GM12878 (cell line): ENCODE measurements around the gene MEIS1. TPM values are rescaled to one million over a fixed set of nuclear protein-coding genes. Genes with fewer than 3 reads are reported as not detected.

Experiments
- ATAC-seq: fragments of 200-7000 bp; cut with Tn5 transposase; 3 replicates; pipeline ENCODE4 v1.9.1; 2020; ENCODE audit warnings: mild to moderate bottlenecking, moderate library complexity
- BruUV-seq: library from RNA; stranded (reverse); fragments of 400-500 nt; replicated peaks from 2 replicates; lab custom pipeline; 2021; lab: Mats Ljungman, UMichigan
- CTCF ChIA-PET: fragments of 300-600 bp; sonication (Branson Sonifier 250); formaldehyde crosslinking; extraction: SDS; loops from one replicate; lab custom pipeline; 2021; ENCODE audit warnings: inconsistent platforms; lab: Yijun Ruan, JAX
- POLR2A ChIA-PET: fragments of 350-600 bp; formaldehyde crosslinking; extraction: SDS; loops from one replicate; lab custom pipeline; 2021; ENCODE audit warnings: inconsistent platforms; lab: Charles Lee
- RAD21 ChIA-PET: fragments of 300-600 bp; sonication (Branson Sonifier 250); formaldehyde crosslinking; loops from one replicate; lab custom pipeline; 2023; ENCODE audit warnings: antibody characterized with exemption; ENCODE audit not compliant: unreplicated experiment; lab: Charles Lee
- SMC1A ChIA-PET: fragments of 300-600 bp; sonication (Branson Sonifier 250); formaldehyde crosslinking; loops from one replicate; lab custom pipeline; 2023; ENCODE audit not compliant: unreplicated experiment, uncharacterized antibody; lab: Charles Lee
- DNase-seq: peaks from one replicate; pipeline ENCODE4 v3.0.0-alpha.2; 2011; ENCODE audit warnings: low read depth, low spot score
- FAIRE-seq: peaks from 3 replicates; lab custom pipeline; 2011; peaks lifted over from hg19 to GRCh38; lab: Jason Lieb, UNC
- H2AFZ ChIP-seq: 2 replicates; pipeline ENCODE4 v1.6.0; 2011; ENCODE audit warnings: low read depth, low read length, control low read depth; ENCODE audit not compliant: control insufficient read depth
- H3K27ac ChIP-seq: 2 replicates; pipeline ENCODE4 v1.5.1; 2011; ENCODE audit warnings: control low read depth; ENCODE audit not compliant: control insufficient read depth, insufficient read depth
- H3K27me3 ChIP-seq, 2 experiments: replicated peaks in 1 of 2; 2 replicates each; pipeline versions ENCODE4 v1.6.0 to v1.6.1; 2011; ENCODE audit warnings: low read length in 1 of 2; ENCODE audit not compliant: control insufficient read depth in 2 of 2, insufficient read depth in 2 of 2
- H3K36me3 ChIP-seq, 2 experiments: 2 replicates each; pipeline ENCODE4 v1.5.1; 2011; ENCODE audit warnings: low read length in 1 of 2; ENCODE audit not compliant: control insufficient read depth in 2 of 2, insufficient read depth in 2 of 2
- H3K4me1 ChIP-seq: 2 replicates; pipeline ENCODE4 v1.6.1; 2011; ENCODE audit warnings: mild to moderate bottlenecking, low read length, moderate library complexity, mixed read lengths; ENCODE audit not compliant: control insufficient read depth, insufficient read depth
- H3K4me2 ChIP-seq: 2 replicates; pipeline ENCODE4 v1.6.0; 2011; ENCODE audit warnings: control low read depth; ENCODE audit not compliant: control insufficient read depth, insufficient read depth
- H3K4me3 ChIP-seq: fragments of 200-600 bp; sonication (generic); 2 replicates; pipeline ENCODE4 v1.5.1; 2016
- H3K79me2 ChIP-seq: 2 replicates; pipeline ENCODE4 v1.6.0; 2011; ENCODE audit warnings: low read length; ENCODE audit not compliant: control insufficient read depth, insufficient read depth
- H3K9ac ChIP-seq: 2 replicates; pipeline ENCODE4 v1.8.0; 2011; ENCODE audit warnings: low read length, control low read depth, mixed read lengths; ENCODE audit not compliant: control insufficient read depth, insufficient read depth
- H3K9me3 ChIP-seq: replicated peaks from 3 replicates; pipeline ENCODE4 v1.5.1; 2011; ENCODE audit warnings: mild to moderate bottlenecking, low read length; ENCODE audit not compliant: control insufficient read depth, insufficient read depth
- H4K20me1 ChIP-seq: 2 replicates; pipeline ENCODE4 v1.6.0; 2011; ENCODE audit not compliant: control insufficient read depth, insufficient read depth
- CHD1 ChIP-seq: IDR thresholded peaks from 2 replicates; pipeline ENCODE4 v1.6.1; 2012; ENCODE audit warnings: low read depth, low read length, improper control_type of control experiment
- CHD4 ChIP-seq: fragments of 200-600 bp; sonication (generic); IDR thresholded peaks from 2 replicates; pipeline ENCODE4 v1.6.1; 2016; ENCODE audit warnings: mild to moderate bottlenecking
- EP300 ChIP-seq, 2 experiments: fragments of 150-350 bp in 1 of 2; IDR thresholded peaks; 2 replicates each; pipeline ENCODE4 v1.6.1; 2011 to 2012; ENCODE audit warnings: low read depth in 2 of 2, low read length in 2 of 2, borderline replicate concordance in 1 of 2, improper control_type of control experiment in 1 of 2, inconsistent platforms in 1 of 2; ENCODE audit not compliant: control insufficient read depth in 1 of 2
- KLF5 ChIP-seq: fragments of 450-650 bp; IDR thresholded peaks from 2 replicates; pipeline ENCODE4 v1.6.1; 2014; ENCODE audit warnings: mild to moderate bottlenecking; ENCODE audit not compliant: partially characterized antibody
- MTA3 ChIP-seq: IDR thresholded peaks from 2 replicates; pipeline ENCODE4 v1.6.1; 2012; ENCODE audit warnings: low read length, inconsistent platforms, borderline replicate concordance
- NRF1 ChIP-seq: conservative IDR thresholded peaks from 2 replicates; pipeline ENCODE4 v1.6.1; 2011; ENCODE audit warnings: mild to moderate bottlenecking, low read depth, low read length, improper control_type of control experiment
- POU2F2 ChIP-seq: IDR thresholded peaks from 3 replicates; pipeline ENCODE4 v1.6.1; 2011; ENCODE audit warnings: low read depth, mild to moderate bottlenecking, low read length, borderline replicate concordance
- RBBP5 ChIP-seq: fragments of 200-600 bp; sonication (generic); conservative IDR thresholded peaks from 2 replicates; pipeline ENCODE4 v1.6.1; 2016
- RFX5 ChIP-seq: IDR thresholded peaks from 2 replicates; pipeline ENCODE4 v1.6.1; 2011; ENCODE audit warnings: low read depth, low read length, improper control_type of control experiment
- SMC3 ChIP-seq: IDR thresholded peaks from 2 replicates; pipeline ENCODE4 v1.6.1; 2011; ENCODE audit warnings: low read length, improper control_type of control experiment, borderline replicate concordance
- STAT1 ChIP-seq: fragments of 450-650 bp; conservative IDR thresholded peaks from 2 replicates; pipeline ENCODE4 v1.6.1; 2014; ENCODE audit warnings: antibody characterized with exemption, mild to moderate bottlenecking
- ZBED1 ChIP-seq: IDR thresholded peaks from 2 replicates; pipeline ENCODE4 v1.6.1; 2016; ENCODE audit warnings: borderline replicate concordance
- WGBS: methylation state at CpG from one replicate; pipeline ENCODE4 v1.1.6; 2016; ENCODE audit warnings: low lambda C conversion rate; ENCODE audit not compliant: insufficient replicate concordance, insufficient coverage; ENCODE audit errors: missing lambda C conversion rate; 5-methylcytosine and 5-hydroxymethylcytosine counted together
- in situ Hi-C: fragments of 300-500 bp; cut with MboI; formaldehyde crosslinking; loops from 9 replicates; pipeline ENCODE4 v1.14.3; 2018; ENCODE audit warnings: mixed read lengths
- intact Hi-C: fragments of 100-400 bp; cut with micrococcal nuclease; formaldehyde crosslinking; loops from one replicate; pipeline ENCODE4 v1.14.2; 2022; ENCODE audit not compliant: unreplicated experiment
- polyA plus RNA-seq, 11 experiments: library from polyadenylated mRNA; depleted of rRNA in 4 of 11; unstranded in 6 of 11; stranded (reverse) in 5 of 11; fragments of >200 nt; fragmentation: Nextera tagmentation in 4 of 11; fragmentation: Illumina TruSeq in 1 of 11; extraction: Ambion mirVana in 4 of 11; extraction: Trizol in 1 of 11; gene quantifications; 1 replicate in 1 of 11; 2 replicates in 10 of 11; pipeline versions ENCODE4 v1.2.1 to v1.2.3, GENCODE V29; 2011 to 2016; ENCODE audit warnings: inconsistent platforms in 2 of 11, missing spikeins in 2 of 11, low read depth in 1 of 11
- total RNA-seq, 4 experiments: library from RNA; depleted of rRNA in 3 of 4; stranded (reverse); fragments of >200 nt in 3 of 4; fragmentation: Illumina TruSeq in 1 of 4; extraction: Trizol in 1 of 4; gene quantifications; 2 replicates each; pipeline versions ENCODE4 v1.2.1 to v1.2.3, GENCODE V29; 2013 to 2021
- TF ChIP-seq, protein P1 (sequence below): IDR thresholded peaks from 2 replicates; pipeline ENCODE4 v1.6.1; 2011; ENCODE audit warnings: borderline replicate concordance, low read depth, mild to moderate bottlenecking, moderate library complexity, mixed read lengths, low read length; ENCODE audit not compliant: insufficient read depth; ENCODE audit errors: extremely low read length
- TF ChIP-seq, protein P2 (sequence below): fragments of 450-650 bp; formaldehyde crosslinking; IDR thresholded peaks from 2 replicates; pipeline ENCODE4 v1.4.0; 2020; ENCODE audit warnings: mild to moderate bottlenecking, moderate library complexity
- TF ChIP-seq, protein P3 (sequence below): fragments of 450-650 bp; IDR thresholded peaks from 2 replicates; pipeline ENCODE4 v1.6.1; 2017; ENCODE audit warnings: mild to moderate bottlenecking, moderate library complexity

MEIS1 gene
- total and polyA plus RNA-seq, 10 of the 15 experiments (the other 5 are each of a cell fraction or from before 2014, with no cell fraction given) = 0.04 to 0.31 (median 0.14) TPM; not detected in 6

DNA sequence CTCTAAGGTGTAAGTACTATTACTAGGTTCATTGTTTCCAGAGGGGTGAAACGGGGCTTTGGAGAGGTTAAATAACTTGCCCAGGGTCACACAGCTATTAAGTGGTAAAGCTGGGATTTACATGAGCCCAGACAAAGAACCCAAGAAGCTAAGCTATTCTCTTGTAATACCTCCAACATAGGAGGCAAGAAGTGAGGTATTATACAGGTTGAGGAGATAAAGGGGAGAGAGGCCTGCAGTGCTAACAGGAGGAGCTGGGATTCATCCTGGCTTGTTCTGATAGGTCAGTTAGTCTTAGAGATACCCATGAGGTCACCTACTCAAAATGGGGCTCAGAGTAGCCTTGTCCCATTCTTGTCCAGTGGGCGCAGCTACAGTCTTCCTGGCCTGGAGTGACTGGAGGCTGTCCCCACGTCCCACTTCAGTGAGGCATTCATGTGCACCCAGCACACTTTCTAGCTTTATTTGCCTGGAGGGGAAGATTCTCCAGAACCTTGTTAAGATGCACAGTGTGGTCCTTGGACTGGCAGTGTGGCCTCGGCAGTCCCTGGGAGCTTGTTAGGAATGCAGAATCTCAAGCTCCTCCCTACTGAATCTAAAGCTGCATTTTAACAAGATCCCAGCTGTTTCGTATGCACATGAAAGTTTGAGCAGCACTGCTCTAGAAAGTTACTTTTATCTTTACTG, 63.5 kb downstream of the MEIS1 start:
- Histone ChIP-seq H4K20me1 (no peaks in the 10 kb centered on the region), H3K27me3 (no peaks in the 10 kb centered on the region; a peak in 1 of 4 replicates), H2AFZ (no peak overlapping the region), H3K4me1 (no peaks in the 10 kb centered on the region), H3K4me3 (no peak overlapping the region), H3K36me3 (no peaks in the 10 kb centered on the region), H3K9ac (no peak overlapping the region), H3K79me2 (no peaks in the 10 kb centered on the region), H3K9me3 (no peaks in the 10 kb centered on the region), H3K27ac (no peak overlapping the region), H3K4me2 (no peak overlapping the region)
- BruUV-seq = no TSS peak
- SMC1A ChIA-PET = no interaction called here
- intact Hi-C loops = no loop called here
- in situ Hi-C loops = no loop called here
- TF ChIP-seq EP300 (IDR thresholded peaks at IDR 0.05; ENCODE audit: borderline replicate concordance in 1 of 2, control insufficient read depth in 1 of 2, low read depth in 2 of 2, low read length in 2 of 2) = no peak
- no peak for TF ChIP-seq NRF1
- no peak for TF ChIP-seq STAT1
- no peak for TF ChIP-seq RBBP5
- TF ChIP-seq, protein P1, sequence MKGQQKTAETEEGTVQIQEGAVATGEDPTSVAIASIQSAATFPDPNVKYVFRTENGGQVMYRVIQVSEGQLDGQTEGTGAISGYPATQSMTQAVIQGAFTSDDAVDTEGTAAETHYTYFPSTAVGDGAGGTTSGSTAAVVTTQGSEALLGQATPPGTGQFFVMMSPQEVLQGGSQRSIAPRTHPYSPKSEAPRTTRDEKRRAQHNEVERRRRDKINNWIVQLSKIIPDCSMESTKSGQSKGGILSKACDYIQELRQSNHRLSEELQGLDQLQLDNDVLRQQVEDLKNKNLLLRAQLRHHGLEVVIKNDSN = no peak
- no peak for TF ChIP-seq CHD4
- TF ChIP-seq ZBED1 = no peak
- TF ChIP-seq, protein P2, sequence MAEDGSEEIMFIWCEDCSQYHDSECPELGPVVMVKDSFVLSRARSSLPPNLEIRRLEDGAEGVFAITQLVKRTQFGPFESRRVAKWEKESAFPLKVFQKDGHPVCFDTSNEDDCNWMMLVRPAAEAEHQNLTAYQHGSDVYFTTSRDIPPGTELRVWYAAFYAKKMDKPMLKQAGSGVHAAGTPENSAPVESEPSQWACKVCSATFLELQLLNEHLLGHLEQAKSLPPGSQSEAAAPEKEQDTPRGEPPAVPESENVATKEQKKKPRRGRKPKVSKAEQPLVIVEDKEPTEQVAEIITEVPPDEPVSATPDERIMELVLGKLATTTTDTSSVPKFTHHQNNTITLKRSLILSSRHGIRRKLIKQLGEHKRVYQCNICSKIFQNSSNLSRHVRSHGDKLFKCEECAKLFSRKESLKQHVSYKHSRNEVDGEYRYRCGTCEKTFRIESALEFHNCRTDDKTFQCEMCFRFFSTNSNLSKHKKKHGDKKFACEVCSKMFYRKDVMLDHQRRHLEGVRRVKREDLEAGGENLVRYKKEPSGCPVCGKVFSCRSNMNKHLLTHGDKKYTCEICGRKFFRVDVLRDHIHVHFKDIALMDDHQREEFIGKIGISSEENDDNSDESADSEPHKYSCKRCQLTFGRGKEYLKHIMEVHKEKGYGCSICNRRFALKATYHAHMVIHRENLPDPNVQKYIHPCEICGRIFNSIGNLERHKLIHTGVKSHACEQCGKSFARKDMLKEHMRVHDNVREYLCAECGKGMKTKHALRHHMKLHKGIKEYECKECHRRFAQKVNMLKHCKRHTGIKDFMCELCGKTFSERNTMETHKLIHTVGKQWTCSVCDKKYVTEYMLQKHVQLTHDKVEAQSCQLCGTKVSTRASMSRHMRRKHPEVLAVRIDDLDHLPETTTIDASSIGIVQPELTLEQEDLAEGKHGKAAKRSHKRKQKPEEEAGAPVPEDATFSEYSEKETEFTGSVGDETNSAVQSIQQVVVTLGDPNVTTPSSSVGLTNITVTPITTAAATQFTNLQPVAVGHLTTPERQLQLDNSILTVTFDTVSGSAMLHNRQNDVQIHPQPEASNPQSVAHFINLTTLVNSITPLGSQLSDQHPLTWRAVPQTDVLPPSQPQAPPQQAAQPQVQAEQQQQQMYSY (CRISPR knock-in tag) = no peak
- no peak for TF ChIP-seq CHD1
- TF ChIP-seq, protein P3, sequence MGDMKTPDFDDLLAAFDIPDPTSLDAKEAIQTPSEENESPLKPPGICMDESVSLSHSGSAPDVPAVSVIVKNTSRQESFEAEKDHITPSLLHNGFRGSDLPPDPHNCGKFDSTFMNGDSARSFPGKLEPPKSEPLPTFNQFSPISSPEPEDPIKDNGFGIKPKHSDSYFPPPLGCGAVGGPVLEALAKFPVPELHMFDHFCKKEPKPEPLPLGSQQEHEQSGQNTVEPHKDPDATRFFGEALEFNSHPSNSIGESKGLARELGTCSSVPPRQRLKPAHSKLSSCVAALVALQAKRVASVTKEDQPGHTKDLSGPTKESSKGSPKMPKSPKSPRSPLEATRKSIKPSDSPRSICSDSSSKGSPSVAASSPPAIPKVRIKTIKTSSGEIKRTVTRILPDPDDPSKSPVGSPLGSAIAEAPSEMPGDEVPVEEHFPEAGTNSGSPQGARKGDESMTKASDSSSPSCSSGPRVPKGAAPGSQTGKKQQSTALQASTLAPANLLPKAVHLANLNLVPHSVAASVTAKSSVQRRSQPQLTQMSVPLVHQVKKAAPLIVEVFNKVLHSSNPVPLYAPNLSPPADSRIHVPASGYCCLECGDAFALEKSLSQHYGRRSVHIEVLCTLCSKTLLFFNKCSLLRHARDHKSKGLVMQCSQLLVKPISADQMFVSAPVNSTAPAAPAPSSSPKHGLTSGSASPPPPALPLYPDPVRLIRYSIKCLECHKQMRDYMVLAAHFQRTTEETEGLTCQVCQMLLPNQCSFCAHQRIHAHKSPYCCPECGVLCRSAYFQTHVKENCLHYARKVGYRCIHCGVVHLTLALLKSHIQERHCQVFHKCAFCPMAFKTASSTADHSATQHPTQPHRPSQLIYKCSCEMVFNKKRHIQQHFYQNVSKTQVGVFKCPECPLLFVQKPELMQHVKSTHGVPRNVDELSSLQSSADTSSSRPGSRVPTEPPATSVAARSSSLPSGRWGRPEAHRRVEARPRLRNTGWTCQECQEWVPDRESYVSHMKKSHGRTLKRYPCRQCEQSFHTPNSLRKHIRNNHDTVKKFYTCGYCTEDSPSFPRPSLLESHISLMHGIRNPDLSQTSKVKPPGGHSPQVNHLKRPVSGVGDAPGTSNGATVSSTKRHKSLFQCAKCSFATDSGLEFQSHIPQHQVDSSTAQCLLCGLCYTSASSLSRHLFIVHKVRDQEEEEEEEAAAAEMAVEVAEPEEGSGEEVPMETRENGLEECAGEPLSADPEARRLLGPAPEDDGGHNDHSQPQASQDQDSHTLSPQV = no peak
- no peak for TF ChIP-seq RFX5
- no peak for TF ChIP-seq KLF5
- TF ChIP-seq MTA3 = no peak
- no peak for TF ChIP-seq SMC3
- TF ChIP-seq POU2F2 = no peak
- POLR2A ChIA-PET = no interaction called here
- CTCF ChIA-PET = interaction anchor here (0.5 to 1.0 kb wide), 2 partner anchors 13 to 71 kb away, joined by 3 read pairs; no protein-coding TSS in a partner anchor
- FAIRE-seq (no peak), ATAC-seq (no peak), DNase-seq (no peak)
- WGBS = 10% methylated on average over 5 of the region's 5 CpGs
- RAD21 ChIA-PET = no interaction called here
